HS-27A (cell line): ENCODE data around the gene NPY.
"Not testable (repeated sequence)": the region's sequence is repeated elsewhere in the genome, so short reads cannot be mapped to it uniquely, and the experiment has no call there.

Experiments used
- DNase-seq: peaks from one replicate; pipeline ENCODE4 v3.0.0-alpha.2; 2012; ENCODE audit warnings: low read depth, missing footprints

NPY gene

DNA sequence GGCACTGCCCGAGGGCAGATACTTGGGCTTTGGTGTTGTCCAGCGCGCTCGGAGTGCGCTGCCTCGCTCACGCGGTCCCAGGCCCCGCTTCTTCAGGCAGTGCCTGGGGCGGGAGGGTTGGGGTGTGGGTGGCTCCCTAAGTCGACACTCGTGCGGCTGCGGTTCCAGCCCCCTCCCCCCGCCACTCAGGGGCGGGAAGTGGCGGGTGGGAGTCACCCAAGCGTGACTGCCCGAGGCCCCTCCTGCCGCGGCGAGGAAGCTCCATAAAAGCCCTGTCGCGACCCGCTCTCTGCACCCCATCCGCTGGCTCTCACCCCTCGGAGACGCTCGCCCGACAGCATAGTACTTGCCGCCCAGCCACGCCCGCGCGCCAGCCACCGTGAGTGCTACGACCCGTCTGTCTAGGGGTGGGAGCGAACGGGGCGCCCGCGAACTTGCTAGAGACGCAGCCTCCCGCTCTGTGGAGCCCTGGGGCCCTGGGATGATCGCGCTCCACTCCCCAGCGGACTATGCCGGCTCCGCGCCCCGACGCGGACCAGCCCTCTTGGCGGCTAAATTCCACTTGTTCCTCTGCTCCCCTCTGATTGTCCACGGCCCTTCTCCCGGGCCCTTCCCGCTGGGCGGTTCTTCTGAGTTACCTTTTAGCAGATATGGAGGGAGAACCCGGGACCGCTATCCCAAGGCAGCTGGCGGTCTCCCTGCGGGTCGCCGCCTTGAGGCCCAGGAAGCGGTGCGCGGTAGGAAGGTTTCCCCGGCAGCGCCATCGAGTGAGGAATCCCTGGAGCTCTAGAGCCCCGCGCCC, at the start of gene NPY:
Gene NPY (plus strand): TSS at position 294 of the 802 bp plus-strand sequence. CDS start 1,051 bp downstream, outside the sequence.
- DNase-seq, result no peak

DNA sequence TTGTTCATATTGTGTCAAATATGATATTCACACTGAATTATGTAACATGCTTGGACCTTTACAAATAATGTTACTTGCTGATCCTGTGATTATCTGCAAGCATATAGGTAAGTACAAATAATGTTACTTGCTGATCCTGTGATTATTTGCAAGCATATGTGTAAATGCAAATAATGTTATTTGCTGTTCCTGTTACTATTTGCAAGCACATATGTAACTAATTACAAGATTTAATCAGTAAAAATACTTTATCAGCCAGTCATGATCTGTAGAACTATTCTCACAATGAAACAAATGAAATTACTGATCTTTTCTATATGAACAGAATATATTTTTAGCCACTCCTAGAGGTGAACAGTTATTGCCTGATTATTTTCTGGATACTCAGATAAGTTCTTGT, 44.7 kb upstream of the NPY start:
- DNase-seq, result no peak

DNA sequence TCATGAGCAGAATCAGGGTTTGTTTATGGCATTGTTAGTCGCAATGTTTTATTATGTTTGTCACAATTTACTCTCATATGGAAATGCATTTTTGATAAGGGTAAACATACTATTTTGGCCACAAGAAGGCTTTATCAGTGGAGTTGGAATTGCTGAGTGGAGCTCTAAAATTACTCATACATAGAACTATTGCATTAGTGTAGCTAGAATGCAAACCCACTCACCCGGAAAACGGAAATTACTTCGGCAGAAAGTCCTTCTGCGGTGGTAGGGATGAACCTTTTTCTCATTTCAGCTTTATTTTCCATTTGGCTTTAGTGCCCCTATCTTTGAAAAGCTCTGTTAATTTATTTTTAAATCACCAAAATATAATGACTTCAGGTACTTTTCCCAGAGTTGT, 42.8 kb upstream of the NPY start:
- DNase-seq, result no peak

DNA sequence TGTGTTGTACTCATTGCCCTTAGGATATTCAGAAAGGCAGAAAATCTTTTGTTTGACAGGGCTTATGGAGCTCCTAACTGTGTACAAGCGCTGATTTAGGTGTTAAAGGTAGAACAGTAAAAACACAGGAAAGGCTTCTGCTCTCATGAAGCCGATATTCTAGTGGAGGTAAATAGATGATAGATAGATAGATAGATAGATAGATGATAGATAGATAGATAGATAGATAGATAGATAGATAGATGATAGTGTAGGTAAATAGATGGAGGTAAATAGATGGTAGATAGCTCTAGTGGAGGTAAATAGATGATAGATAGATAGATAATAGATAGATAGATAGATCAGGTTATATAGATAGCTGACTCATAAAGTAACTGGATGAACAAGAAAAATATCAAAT, 39.4 kb upstream of the NPY start:
- no peak for DNase-seq

DNA sequence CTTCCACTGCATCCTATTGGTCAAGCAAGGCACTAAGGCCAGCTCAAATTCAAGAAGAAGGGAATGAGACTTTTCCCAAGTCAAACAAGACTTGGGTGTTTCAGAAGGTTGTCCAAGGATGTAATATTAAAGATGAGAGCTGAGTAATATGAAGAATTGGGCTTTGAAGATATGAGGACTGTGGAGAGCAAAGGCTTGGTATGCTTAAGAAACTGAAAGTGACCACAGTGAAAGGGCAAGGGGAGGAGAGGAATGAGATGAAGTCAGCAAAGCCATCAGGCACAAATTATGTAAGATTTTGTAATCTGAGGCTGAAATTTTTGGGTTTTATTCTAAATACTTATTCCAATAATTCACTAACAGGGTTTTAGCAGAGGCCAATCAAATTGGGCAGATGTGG, 38.6 kb upstream of the NPY start:
- no peak for DNase-seq

DNA sequence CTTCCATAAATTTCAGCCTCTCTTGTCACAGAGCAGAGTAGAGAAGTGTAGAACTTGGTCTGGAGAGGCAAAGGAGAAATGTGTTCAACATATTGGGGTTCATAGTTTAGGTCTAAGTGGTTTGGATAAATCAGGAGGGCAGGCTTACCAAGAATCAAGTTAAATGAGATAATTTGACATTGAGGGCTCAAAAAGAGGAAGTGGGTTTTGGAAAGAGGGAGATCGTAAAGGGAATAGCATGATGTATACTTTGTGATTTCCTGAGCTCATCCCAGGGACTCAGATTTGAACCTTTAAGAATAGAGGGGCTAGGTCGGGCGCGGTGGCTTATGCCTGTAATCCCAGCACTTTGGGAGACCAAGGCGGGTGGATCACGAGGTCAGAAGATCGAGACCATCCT, 34.7 kb upstream of the NPY start:
- DNase-seq, result no peak

DNA sequence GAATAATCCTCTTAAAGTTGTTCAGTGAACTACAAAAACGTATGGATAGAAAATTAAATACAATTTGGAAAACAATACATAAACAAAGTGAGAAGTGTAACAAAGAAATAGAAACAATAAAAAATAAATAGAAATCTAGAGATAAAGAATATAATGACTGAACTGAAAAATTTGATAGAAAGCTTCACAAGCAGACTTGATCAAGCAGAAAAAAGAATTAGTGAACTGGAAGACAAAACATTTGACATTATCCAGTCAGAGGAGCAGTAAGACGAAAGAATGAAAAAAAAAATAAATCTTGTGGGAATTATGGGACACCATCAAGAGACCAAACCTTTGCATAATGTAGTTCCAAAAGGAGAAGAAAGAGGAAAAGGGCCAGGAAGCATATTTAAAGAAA, 32.4 kb upstream of the NPY start:
- DNase-seq, result no peak

DNA sequence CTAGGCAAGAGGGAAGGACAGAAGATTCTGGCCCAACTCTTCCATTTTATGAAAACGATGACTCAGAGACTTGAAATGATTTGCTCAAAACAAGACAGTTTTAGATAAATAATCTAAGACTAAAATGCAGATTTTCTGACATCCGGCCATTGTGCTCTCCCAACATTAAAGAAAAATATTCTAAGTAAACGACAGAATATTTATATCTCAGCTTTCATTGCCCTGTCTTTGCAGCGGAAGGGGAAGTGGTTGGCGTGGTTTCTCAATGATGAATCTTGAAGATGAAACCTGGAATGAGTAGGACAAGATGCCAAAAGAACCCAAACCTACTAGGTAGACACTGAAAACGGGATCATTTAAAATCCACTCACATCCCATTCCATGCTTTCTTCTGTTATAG, 28.9 kb upstream of the NPY start:
- DNase-seq, result no peak

DNA sequence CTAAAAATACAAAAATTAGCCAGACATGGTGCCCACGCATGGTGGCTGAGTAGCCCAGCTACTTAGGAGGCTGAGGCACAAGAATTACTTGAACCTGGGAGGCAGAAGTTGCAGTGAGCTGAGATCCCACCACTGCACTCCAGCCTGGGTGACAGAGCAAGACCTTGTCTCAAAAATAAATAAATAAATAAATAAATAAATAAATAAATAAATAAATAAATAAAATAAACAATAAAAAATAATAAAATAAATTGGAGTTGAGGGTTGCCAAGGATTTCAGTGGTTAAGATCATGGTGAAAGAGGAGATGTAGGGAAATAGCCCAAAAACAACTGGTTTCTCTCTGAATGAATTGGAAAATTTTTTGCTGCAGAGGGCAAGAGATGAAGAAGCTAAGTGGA, 25.7 kb upstream of the NPY start:
- DNase-seq, result not testable (repeated sequence)

DNA sequence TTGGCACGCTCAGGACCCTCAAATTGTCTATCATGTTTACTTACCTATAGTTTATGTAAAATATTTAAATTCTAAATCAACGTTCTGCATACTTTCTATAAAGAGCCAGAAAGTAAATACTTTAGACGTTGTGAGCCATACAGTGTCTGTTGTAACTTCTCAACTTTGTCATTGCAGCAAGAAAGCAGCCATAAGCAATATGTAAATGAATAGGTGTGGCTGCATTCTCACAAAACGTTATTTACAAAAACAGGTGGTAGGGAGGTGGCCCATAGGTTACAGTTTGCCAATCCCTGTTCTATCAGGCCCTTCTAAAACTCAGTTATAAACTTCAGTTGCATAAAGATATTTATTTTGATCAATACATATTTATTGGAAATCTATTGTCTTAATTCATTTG, 12.1 kb upstream of the NPY start:
- no peak for DNase-seq

DNA sequence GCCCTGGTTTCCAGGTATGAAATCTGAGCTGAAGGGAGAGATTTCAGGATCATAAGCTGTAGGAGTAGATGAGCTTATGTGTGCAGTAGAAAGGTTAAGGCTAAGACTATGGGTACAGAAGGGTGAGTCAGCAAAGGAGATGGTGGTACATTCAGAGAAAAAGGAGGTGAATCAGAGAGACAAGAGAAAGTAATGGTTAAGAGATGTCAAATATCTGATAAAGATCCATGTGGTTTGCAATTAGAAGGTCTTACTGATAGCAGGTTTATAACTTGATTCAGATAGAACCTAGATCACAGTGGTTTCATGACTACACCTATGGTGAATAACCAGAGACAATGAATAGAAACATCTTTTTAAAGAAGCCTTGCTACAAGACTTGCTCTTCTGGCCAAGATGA, 4.5 kb upstream of the NPY start:
- no peak for DNase-seq

DNA sequence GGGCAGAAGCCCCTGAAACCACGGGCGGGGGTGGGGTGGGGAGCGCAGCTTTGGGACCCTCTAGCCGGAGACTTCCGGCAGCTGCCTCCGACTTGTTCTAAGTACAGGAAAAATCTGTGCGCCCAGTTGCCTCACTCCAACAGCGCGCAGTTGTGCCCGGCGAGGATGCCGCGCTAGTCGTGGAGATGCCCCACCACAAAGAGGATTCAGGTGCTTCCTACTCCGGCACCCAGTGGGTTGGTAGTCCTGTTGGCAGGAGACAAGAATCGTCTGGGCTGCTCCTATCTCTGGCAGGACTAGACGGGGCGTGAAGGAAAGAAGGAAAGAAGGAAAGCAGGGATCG, 465 bp upstream of the NPY start:
- DNase-seq, result no peak

DNA sequence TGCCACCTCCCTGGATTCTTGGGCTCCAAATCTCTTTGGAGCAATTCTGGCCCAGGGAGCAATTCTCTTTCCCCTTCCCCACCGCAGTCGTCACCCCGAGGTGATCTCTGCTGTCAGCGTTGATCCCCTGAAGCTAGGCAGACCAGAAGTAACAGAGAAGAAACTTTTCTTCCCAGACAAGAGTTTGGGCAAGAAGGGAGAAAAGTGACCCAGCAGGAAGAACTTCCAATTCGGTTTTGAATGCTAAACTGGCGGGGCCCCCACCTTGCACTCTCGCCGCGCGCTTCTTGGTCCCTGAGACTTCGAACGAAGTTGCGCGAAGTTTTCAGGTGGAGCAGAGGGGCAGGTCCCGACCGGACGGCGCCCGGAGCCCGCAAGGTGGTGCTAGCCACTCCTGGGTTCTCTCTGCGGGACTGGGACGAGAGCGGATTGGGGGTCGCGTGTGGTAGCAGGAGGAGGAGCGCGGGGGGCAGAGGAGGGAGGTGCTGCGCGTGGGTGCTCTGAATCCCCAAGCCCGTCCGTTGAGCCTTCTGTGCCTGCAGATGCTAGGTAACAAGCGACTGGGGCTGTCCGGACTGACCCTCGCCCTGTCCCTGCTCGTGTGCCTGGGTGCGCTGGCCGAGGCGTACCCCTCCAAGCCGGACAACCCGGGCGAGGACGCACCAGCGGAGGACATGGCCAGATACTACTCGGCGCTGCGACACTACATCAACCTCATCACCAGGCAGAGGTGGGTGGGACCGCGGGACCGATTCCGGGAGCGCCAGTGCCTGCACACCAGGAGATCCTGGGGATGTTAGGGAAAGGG, 913 bp downstream of the NPY start:
- no peak for DNase-seq

DNA sequence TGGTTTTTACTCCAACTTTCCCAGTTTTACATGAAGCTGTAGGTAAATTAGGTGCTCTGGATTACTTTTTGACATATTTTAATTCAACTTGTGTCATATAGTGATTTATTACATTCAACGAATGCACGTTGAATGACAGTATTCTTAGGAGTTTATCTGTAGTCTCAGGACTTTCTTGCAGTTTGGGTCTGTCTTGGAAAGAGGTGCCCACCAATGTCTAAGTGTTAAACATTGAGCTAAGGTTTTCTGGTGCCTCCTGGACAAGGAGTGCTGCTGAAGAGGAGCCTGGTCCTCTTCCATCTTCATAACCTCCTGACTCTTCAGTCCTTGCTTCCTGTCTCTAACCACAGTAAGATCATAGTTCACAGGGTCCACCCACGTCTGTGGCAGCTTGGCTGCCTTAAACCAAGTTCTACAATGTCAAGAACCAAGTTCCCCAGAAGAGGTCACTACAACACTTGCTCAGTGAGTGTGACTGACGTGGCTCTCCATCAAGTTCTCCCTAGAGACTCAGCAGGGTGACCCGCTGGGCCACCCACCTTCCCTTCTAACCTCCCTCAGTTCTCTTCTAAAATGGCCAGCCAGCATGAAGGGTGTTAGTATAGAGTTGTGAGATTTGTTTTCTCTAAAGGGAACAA, 6.1 kb downstream of the NPY start:
- no peak for DNase-seq

DNA sequence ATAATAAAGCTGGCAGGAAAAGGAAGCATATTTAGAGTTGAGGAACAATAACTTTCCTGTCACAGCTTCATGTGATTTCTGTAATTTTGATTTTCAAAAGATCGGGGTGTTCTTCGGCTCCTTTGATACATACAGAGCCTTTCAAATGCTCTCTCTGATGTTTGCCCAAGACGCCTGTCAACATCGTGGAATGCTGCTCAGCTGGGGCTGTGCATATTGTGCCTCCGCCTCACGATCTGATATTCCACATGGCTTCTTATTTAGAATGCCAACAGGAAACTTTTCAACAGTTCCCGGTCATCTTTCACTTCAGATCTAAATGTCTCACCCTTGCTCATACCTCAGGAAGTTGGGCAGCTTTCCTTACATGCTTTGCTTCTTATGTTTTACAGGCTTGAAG, 7.3 kb downstream of the NPY start:
- no peak for DNase-seq

DNA sequence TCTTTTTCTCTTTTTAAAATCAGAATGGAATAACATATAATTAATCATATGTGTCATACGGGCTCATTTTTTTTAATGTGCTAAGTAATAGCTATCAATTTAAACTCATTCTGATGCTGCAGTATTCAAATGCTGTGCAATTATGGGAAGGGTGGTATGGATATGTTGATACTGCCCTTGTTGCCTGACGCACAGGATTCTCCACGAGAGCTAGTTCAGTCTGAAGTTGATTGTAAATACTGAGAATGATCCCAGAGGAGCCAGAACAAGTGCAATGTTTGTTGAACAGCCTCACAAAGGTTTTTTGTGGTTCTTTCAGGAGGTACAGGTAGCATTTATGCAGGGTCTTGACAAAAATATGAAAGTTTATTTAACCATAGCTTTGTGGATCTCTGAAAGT, 13.4 kb downstream of the NPY start:
- DNase-seq, result no peak

DNA sequence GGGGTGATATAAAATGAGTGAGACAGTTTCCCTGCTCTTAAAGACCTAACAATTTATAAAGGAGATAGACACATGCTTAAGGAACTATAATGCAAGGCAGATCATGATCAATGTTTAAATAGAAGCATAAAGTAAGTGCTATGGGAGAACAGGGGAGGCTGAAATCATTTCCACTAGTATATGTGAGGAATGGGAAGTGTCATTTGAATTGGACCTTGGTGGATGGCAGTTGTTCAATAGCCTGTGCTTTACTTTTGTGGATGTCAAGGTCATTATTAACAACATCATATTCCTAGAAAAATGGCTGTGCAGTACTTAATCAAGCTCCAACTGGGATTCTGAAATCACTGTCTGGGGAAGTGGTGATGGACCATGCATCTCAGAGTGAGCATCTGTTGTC, 14.7 kb downstream of the NPY start:
- DNase-seq, result no peak

DNA sequence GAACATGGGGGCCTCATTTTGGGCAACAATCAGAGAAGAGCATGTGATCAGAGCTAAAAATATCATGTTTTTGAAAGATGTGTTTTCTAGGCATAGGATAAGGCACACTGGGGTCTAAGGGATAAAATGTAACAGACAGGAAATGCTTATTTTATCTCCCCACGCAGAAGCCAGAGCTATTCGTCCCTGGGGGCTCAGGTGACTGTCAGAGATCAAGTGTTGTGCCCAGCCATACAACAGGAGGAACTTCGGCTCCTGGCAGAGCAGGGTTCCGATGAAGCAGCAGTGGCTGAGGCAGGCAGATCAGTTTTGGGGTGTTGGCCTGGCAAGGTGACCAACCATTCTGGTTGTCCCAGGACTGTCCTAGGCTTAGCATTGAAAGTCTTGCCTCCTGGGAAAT, 15.2 kb downstream of the NPY start:
- no peak for DNase-seq

DNA sequence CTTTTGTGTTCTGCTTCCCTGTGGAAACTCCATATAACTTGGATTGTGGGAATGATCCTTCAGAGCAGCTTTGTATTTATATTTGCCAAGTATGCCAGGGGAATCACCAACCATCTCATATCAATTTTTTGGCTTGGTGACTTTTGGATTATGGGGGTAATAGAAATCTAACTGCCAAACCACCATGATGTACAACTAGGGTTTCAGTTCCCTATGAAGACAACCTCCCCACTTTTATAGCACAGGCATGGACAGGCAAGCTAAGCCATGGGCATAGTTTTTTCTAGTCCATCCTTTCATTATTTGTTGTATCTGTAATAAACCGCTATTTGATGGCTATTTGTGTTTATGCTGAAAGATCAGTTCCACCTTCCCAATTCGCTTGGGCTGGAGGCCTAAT, 17.7 kb downstream of the NPY start:
- DNase-seq, result no peak

DNA sequence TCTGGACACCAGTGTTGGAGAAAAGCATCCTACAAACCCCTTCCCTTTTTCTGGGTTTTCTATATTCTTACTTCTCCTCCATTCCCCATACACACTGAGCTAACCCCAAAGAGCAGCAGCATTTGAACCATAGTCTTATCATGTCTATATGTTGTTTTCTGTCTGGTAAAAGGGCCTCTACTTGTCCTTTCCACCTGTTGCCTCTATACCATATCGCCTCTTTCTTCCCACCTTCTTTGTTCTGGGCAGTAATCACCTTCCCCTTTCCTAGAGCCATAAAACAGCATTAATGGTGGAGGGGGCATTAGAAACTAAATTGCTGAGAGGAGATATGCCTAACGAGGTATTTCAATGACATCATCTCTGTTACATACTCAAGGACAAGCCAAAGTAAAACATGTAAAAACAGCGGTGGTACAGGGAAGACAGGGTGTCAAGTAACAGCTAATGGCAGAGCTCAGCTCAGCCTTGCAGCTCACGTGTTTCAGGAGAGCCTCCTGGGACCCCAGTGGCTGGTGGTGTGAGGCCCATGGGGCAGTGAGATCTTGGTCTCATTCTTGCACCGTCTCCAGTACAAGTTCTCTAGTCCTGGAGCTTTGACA, 20.6 kb downstream of the NPY start:
- DNase-seq, result no peak

DNA sequence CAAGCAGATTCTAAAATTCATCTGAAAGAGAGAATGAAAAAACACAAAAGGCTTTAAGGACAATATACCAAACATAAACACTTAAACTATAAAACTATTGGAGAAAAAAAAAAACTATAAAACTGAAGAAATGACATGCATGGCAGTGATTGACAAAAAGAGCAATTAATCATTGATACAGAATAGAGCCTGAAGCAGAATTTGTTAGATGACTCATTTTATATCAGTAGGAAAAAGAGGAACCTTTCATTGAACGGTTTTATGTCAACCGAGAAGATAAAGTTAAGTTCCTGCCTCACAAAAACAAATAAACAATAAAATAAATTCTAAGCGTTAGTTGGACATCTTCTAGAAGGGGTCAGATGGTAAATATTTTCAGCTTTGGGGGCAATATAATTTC, 23.3 kb downstream of the NPY start:
- no peak for DNase-seq

DNA sequence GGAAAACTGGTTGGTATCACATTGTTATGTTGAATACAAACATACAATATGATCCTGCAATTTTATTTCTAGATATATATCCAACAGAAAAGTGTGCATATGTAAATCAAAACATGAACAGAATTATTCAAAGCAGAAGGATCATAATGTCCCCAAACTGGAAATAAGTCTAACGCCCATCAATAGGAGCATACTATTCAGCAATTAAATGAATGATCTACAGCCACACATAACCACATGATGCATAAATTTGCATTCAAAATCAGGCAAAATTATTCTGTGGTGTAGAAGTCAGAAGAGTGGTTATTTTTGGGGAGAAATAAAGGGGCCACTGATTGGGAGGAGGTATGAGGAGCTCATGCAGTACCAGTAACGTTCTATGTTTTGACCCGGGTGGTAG, 28.6 kb downstream of the NPY start:
- no peak for DNase-seq

DNA sequence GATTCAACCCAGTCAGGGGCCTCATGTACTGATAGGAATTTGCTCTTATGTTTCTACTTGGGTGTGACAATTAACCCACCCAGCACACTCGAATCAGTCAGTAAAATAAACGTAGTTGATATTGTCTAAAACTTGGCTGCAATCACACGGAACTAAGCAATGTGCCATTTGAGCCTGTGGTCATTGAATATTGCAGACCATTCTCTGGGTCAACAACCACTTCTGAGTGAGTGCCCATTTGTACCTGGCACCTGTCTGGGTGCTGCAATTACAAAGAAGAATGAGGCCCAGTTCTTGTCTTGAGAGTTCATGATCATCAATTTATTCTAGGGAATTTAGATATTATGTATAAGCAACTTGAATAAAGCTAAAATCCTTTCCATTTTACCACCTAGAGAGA, 29.8 kb downstream of the NPY start:
- DNase-seq, result no peak
